K562 (cell line): Measurements from ENCODE around the gene GCH1. TPM values are rescaled to one million over a fixed set of nuclear protein-coding genes. Genes with fewer than 3 reads are reported as not detected.

Source experiments
- ATAC-seq: fragments of 200-7000 bp; cut with Tn5 transposase; 3 replicates; pipeline ENCODE4 v1.9.1; 2020; ENCODE audit warnings: moderate library complexity
- BruUV-seq: library from RNA; stranded (reverse); fragments of 400-500 nt; replicated peaks from 2 replicates; lab custom pipeline; 2021; lab: Mats Ljungman, UMichigan
- CTCF ChIA-PET: fragments of 300-600 bp; formaldehyde crosslinking; extraction: SDS; loops from one replicate; lab custom pipeline; 2021; ENCODE audit warnings: low intra/inter-chr PET ratio; lab: Yijun Ruan, JAX
- POLR2A ChIA-PET: fragments of 300-600, 350-650 bp; sonication (Branson Sonifier 250); formaldehyde crosslinking; extraction: SDS; loops from one replicate; lab custom pipeline; 2021; ENCODE audit warnings: antibody characterized with exemption, inconsistent platforms; lab: Yijun Ruan, JAX
- DNase-seq, 4 experiments: peaks; one replicate each; pipeline versions ENCODE4 v3.0.0 to v3.0.0-alpha.2; 2011 to 2018; ENCODE audit warnings: low spot score in 3 of 4, mixed read lengths in 3 of 4; ENCODE audit errors: extremely low read depth in 1 of 4
- FAIRE-seq: peaks from 2 replicates; lab custom pipeline; 2011; peaks lifted over from hg19 to GRCh38; lab: Jason Lieb, UNC
- H2AFZ ChIP-seq: 2 replicates; pipeline ENCODE4 v1.6.0; 2011; ENCODE audit warnings: low read depth, low read length, control low read depth, inconsistent platforms
- H3K27ac ChIP-seq: fragments of 200-600 bp; 3 replicates; pipeline ENCODE4 v1.8.0; 2011; ENCODE audit warnings: low read depth, mild to moderate bottlenecking, control low read depth, inconsistent platforms, low read length, moderate library complexity, mixed read lengths; ENCODE audit errors: extremely low read depth
- H3K27me3 ChIP-seq, 2 experiments: fragments of 300-600 bp in 1 of 2; 2 replicates in 1 of 2; 3 replicates in 1 of 2; pipeline versions ENCODE4 v1.6.0 to v1.8.0; 2011; ENCODE audit warnings: inconsistent platforms in 2 of 2, low read length in 2 of 2, mild to moderate bottlenecking in 1 of 2, mixed read lengths in 1 of 2, moderate library complexity in 1 of 2; ENCODE audit not compliant: control insufficient read depth in 2 of 2, insufficient read depth in 2 of 2
- H3K36me3 ChIP-seq: fragments of 300-600 bp; 3 replicates; pipeline ENCODE4 v1.8.0; 2011; ENCODE audit warnings: mild to moderate bottlenecking, low read length, inconsistent platforms; ENCODE audit not compliant: control insufficient read depth, insufficient read depth
- H3K4me1 ChIP-seq, 2 experiments: fragments of 200-600 bp in 1 of 2; replicated peaks in 1 of 2; 2 replicates in 1 of 2; 3 replicates in 1 of 2; pipeline versions ENCODE4 v1.5.1 to v1.8.0; 2011; ENCODE audit warnings: inconsistent platforms in 2 of 2, low read length in 2 of 2, mild to moderate bottlenecking in 1 of 2, mixed read lengths in 1 of 2, moderate library complexity in 1 of 2; ENCODE audit not compliant: control insufficient read depth in 2 of 2, insufficient read depth in 2 of 2
- H3K4me2 ChIP-seq: 2 replicates; pipeline ENCODE4 v1.6.1; 2011; ENCODE audit warnings: low read length, control low read depth, inconsistent platforms, mixed read lengths; ENCODE audit not compliant: insufficient read depth
- H3K4me3 ChIP-seq: fragments of 200-600 bp; sonication (generic), shearing (Covaris generic); 2 replicates; pipeline ENCODE4 v1.5.1; 2016; ENCODE audit warnings: control low read depth, inconsistent platforms
- H3K79me2 ChIP-seq: fragments of 200-600 bp; 3 replicates; pipeline ENCODE4 v1.8.0; 2011; ENCODE audit warnings: low read length, inconsistent platforms; ENCODE audit not compliant: control insufficient read depth, insufficient read depth
- H3K9ac ChIP-seq, 2 experiments: 2 replicates each; pipeline versions ENCODE4 v1.6.0 to v1.6.1; 2011; ENCODE audit warnings: low read depth in 2 of 2, low read length in 2 of 2, control low read depth in 1 of 2, inconsistent platforms in 1 of 2, mild to moderate bottlenecking in 1 of 2, mixed read lengths in 1 of 2; ENCODE audit not compliant: insufficient read depth in 1 of 2
- H3K9me1 ChIP-seq: one replicate; pipeline ENCODE4 v1.6.0; 2011; ENCODE audit warnings: inconsistent platforms, mild to moderate bottlenecking, low read length, moderate library complexity; ENCODE audit not compliant: control insufficient read depth, insufficient read depth
- H3K9me3 ChIP-seq: replicated peaks from 2 replicates; pipeline ENCODE4 v1.5.1; 2011; ENCODE audit warnings: low read depth, low read length, inconsistent platforms; ENCODE audit not compliant: control insufficient read depth, insufficient read depth
- H4K20me1 ChIP-seq: replicated peaks from 2 replicates; pipeline ENCODE4 v1.6.1; 2011; ENCODE audit warnings: low read length, inconsistent platforms, mixed read lengths; ENCODE audit not compliant: control insufficient read depth, insufficient read depth
- ARID2 ChIP-seq: fragments of 450-650 bp; IDR thresholded peaks from 2 replicates; pipeline ENCODE4 v1.6.1; 2017; ENCODE audit warnings: antibody characterized with exemption, mild to moderate bottlenecking
- CEBPG ChIP-seq, 3 experiments: fragments of 200-800 bp in 1 of 3; sonication (Bioruptor generic) in 1 of 3; sonication (generic) in 1 of 3; formaldehyde crosslinking in 1 of 3; IDR thresholded peaks in 2 of 3; conservative IDR thresholded peaks in 1 of 3; 2 replicates each; pipeline versions ENCODE4 v1.6.1 to v1.8.0; 2016 to 2022; ENCODE audit warnings: missing compliant biosample characterization in 2 of 3, missing genetic modification characterization in 2 of 3, mild to moderate bottlenecking in 1 of 3, missing genetic modification reagents in 1 of 3
- DDX20 ChIP-seq: fragments of 450-650 bp; IDR thresholded peaks from 2 replicates; pipeline ENCODE4 v1.6.1; 2016; ENCODE audit warnings: missing genetic modification characterization, low read depth, mild to moderate bottlenecking, missing compliant biosample characterization, moderate library complexity
- FOXA3 ChIP-seq, 2 experiments: fragments of 450-650 bp in 1 of 2; sonication (generic) in 1 of 2; formaldehyde crosslinking; IDR thresholded peaks in 1 of 2; conservative IDR thresholded peaks in 1 of 2; 2 replicates each; pipeline versions ENCODE4 v1.4.0 to v1.8.0; 2020 to 2022; ENCODE audit warnings: mild to moderate bottlenecking in 2 of 2, missing genetic modification reagents in 1 of 2
- GABPB1 ChIP-seq: sonication (generic); formaldehyde crosslinking; IDR thresholded peaks from 2 replicates; pipeline ENCODE4 v1.8.0; 2022; ENCODE audit warnings: mild to moderate bottlenecking, missing genetic modification reagents
- GATA2 ChIP-seq: sonication (generic); formaldehyde crosslinking; IDR thresholded peaks from 2 replicates; pipeline ENCODE4 v1.4.0; 2020; ENCODE audit warnings: mild to moderate bottlenecking, missing genetic modification reagents
- GTF2E2 ChIP-seq: fragments of 200-800 bp; sonication (Bioruptor generic); IDR thresholded peaks from 2 replicates; pipeline ENCODE4 v1.6.1; 2016; ENCODE audit warnings: missing genetic modification characterization, missing compliant biosample characterization
- SMARCA4 ChIP-seq: fragments of 450-650 bp; IDR thresholded peaks from 2 replicates; pipeline ENCODE4 v1.6.1; 2016
- ZNF280B ChIP-seq: fragments of 250-450 bp; sonication (Bioruptor Pico); IDR thresholded peaks from 2 replicates; pipeline ENCODE4 v1.5.1; 2021; ENCODE audit warnings: mild to moderate bottlenecking
- ZNF707 ChIP-seq: fragments of 250-450 bp; sonication (Bioruptor Pico); conservative IDR thresholded peaks from 2 replicates; pipeline ENCODE4 v1.8.0; 2022; ENCODE audit warnings: inconsistent platforms, mild to moderate bottlenecking, moderate library complexity
- WGBS: fragments of 100-300 bp; shearing (Covaris generic); methylation state at CpG from one replicate; pipeline ENCODE4 v1.1.6; 2016; ENCODE audit warnings: low coverage, mixed read lengths; ENCODE audit not compliant: insufficient coverage; ENCODE audit errors: missing lambda C conversion rate; 5-methylcytosine and 5-hydroxymethylcytosine counted together
- in situ Hi-C: fragments of 300-500 bp; cut with MboI; formaldehyde crosslinking; loops from 4 replicates; pipeline ENCODE4 v1.15.0; 2018; ENCODE audit warnings: inconsistent platforms, mixed read lengths
- intact Hi-C: fragments of 100-400 bp; cut with micrococcal nuclease; formaldehyde crosslinking; loops from 2 replicates; pipeline ENCODE4 v1.14.2; 2022
- polyA plus RNA-seq, 8 experiments: library from polyadenylated mRNA; depleted of rRNA in 4 of 8; stranded (reverse) in 5 of 8; unstranded in 3 of 8; fragments of >200 nt; fragmentation: Nextera tagmentation in 2 of 8; fragmentation: Illumina TruSeq in 1 of 8; extraction: Ambion mirVana in 2 of 8; extraction: Trizol in 1 of 8; gene quantifications; 2 replicates each; pipeline versions ENCODE4 v1.2.1 to v1.2.3, GENCODE V29; 2011 to 2014; ENCODE audit warnings: inconsistent platforms in 1 of 8, missing spikeins in 1 of 8
- total RNA-seq, 7 experiments: library from RNA; depleted of rRNA in 6 of 7; stranded (reverse); fragments of >200 nt in 6 of 7; fragmentation: Illumina TruSeq in 2 of 7; extraction: Trizol in 2 of 7; gene quantifications; 2 replicates each; pipeline versions ENCODE4 v1.2.1 to v1.2.3, GENCODE V29; 2011 to 2021; ENCODE audit warnings: low replicate concordance in 1 of 7
- TF ChIP-seq, protein P1 (sequence below): sonication (generic); formaldehyde crosslinking; IDR thresholded peaks from 2 replicates; pipeline ENCODE4 v1.8.1; 2023; ENCODE audit warnings: missing genetic modification reagents, mild to moderate bottlenecking, borderline replicate concordance
- TF ChIP-seq, protein P2 (sequence below): fragments of 250-450 bp; sonication (Bioruptor Pico); IDR thresholded peaks from 2 replicates; pipeline ENCODE4 v1.9.0; 2021; ENCODE audit warnings: mild to moderate bottlenecking, inconsistent platforms

Gene GCH1
- total and polyA plus RNA-seq, 9 of the 15 experiments (the other 6 are each of a cell fraction or from before 2014, with no cell fraction given) = 3.9 to 13.1 (median 6.5) TPM

DNA sequence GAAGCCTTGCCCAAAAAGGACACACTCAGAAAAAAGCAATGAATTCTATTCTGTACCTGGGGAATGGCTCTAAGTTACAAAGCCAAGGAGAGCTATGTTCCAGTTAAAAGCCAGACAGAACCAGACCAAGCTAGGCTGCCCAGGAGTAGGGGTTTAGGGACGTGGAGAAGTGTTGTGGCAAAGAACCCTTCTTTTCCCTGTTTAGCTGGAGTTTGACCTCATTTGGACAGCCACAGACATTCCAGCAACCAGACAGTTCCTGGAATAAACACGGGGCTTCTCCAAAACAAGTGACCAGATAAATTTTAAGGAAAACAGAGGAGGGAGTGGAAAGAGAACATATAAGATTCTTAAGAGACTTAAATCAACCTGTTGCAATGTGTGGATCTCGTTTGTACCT lies 62.3 kb downstream of the GCH1 start (continued):
- TF ChIP-seq ZNF707 (CRISPR knock-in tag) = no peak

DNA sequence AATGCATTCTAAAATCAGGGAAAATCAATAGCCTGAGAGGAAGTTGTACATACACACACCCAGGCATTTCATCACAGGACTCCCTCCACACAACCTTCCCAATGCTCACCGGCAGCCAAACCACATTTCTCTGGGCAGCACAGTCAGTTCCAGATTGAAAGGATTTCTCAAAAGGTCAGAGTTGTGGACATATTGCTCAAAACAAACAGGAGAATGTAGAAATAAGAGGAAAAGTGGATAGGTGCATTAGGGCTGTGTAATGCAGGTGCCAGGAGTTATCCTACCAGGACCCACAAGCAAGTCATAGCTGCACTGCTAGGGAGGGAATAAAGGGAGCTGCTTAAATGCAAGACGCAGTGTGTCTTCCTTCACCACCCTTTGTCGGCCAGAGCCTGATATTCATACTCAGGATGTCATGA lies 62.9 kb downstream of the GCH1 start:
- no peak for ATAC-seq
- in situ Hi-C loops (no loop called here), intact Hi-C loops (no loop called here)
- ChIA-PET POLR2A (interaction anchor here (0.9 kb wide), 1 partner anchor 18 kb away, joined by 3 read pairs; no protein-coding TSS in a partner anchor), CTCF (no interaction called here)
- DNase-seq = no peak
- Histone ChIP-seq H3K9me1 (no peaks in the 10 kb centered on the region), H3K79me2 (no peaks in the 10 kb centered on the region), H3K4me3 (no peak overlapping the region), H4K20me1 (no peaks in the 10 kb centered on the region), H2AFZ (no peak overlapping the region), H3K4me1 (no peaks in the 10 kb centered on the region), H3K9ac (no peak overlapping the region), H3K9me3 (no peaks in the 10 kb centered on the region), H3K36me3 (no peaks in the 10 kb centered on the region), H3K27ac (no peak overlapping the region), H3K27me3 (peaks cover 0 to 3% of the 10 kb centered on the region in 2 experiments; a peak in 1 of 5 replicates), H3K4me2 (no peak overlapping the region)
- BruUV-seq = no TSS peak
- WGBS = 27% methylated on average over 3 of the region's 3 CpGs
- no peak for FAIRE-seq
- TF ChIP-seq, protein P1, sequence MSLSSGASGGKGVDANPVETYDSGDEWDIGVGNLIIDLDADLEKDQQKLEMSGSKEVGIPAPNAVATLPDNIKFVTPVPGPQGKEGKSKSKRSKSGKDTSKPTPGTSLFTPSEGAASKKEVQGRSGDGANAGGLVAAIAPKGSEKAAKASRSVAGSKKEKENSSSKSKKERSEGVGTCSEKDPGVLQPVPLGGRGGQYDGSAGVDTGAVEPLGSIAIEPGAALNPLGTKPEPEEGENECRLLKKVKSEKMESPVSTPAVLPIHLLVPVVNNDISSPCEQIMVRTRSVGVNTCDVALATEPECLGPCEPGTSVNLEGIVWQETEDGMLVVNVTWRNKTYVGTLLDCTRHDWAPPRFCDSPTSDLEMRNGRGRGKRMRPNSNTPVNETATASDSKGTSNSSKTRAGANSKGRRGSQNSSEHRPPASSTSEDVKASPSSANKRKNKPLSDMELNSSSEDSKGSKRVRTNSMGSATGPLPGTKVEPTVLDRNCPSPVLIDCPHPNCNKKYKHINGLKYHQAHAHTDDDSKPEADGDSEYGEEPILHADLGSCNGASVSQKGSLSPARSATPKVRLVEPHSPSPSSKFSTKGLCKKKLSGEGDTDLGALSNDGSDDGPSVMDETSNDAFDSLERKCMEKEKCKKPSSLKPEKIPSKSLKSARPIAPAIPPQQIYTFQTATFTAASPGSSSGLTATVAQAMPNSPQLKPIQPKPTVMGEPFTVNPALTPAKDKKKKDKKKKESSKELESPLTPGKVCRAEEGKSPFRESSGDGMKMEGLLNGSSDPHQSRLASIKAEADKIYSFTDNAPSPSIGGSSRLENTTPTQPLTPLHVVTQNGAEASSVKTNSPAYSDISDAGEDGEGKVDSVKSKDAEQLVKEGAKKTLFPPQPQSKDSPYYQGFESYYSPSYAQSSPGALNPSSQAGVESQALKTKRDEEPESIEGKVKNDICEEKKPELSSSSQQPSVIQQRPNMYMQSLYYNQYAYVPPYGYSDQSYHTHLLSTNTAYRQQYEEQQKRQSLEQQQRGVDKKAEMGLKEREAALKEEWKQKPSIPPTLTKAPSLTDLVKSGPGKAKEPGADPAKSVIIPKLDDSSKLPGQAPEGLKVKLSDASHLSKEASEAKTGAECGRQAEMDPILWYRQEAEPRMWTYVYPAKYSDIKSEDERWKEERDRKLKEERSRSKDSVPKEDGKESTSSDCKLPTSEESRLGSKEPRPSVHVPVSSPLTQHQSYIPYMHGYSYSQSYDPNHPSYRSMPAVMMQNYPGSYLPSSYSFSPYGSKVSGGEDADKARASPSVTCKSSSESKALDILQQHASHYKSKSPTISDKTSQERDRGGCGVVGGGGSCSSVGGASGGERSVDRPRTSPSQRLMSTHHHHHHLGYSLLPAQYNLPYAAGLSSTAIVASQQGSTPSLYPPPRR = no peak
- TF ChIP-seq GABPB1 (CRISPR knock-in tag) (no peak), SMARCA4 (no peak), ZNF280B (CRISPR knock-in tag) (no peak), DDX20 (tag) (no peak), ARID2 (no peak), GATA2 (CRISPR knock-in tag) (no peak), CEBPG (CRISPR knock-in tag; IDR thresholded peaks at IDR 0.05) (no peak), CEBPG (tag; conservative IDR thresholded peaks at IDR 0.05 in 1 of 2, IDR thresholded peaks at IDR 0.05 in 1 of 2) (no peak), FOXA3 (CRISPR knock-in tag; conservative IDR thresholded peaks at IDR 0.05 in 1 of 2, IDR thresholded peaks at IDR 0.05 in 1 of 2) (no peak), GTF2E2 (tag) (no peak)
- TF ChIP-seq, protein P2, sequence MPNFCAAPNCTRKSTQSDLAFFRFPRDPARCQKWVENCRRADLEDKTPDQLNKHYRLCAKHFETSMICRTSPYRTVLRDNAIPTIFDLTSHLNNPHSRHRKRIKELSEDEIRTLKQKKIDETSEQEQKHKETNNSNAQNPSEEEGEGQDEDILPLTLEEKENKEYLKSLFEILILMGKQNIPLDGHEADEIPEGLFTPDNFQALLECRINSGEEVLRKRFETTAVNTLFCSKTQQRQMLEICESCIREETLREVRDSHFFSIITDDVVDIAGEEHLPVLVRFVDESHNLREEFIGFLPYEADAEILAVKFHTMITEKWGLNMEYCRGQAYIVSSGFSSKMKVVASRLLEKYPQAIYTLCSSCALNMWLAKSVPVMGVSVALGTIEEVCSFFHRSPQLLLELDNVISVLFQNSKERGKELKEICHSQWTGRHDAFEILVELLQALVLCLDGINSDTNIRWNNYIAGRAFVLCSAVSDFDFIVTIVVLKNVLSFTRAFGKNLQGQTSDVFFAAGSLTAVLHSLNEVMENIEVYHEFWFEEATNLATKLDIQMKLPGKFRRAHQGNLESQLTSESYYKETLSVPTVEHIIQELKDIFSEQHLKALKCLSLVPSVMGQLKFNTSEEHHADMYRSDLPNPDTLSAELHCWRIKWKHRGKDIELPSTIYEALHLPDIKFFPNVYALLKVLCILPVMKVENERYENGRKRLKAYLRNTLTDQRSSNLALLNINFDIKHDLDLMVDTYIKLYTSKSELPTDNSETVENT (CRISPR knock-in tag) = no peak
